HG02870 (cell line): ENCODE data around the gene THEMIS.
"Not testable (repeated sequence)": the region's sequence is repeated elsewhere in the genome, so short reads cannot be mapped to it uniquely, and the experiment has no call there.

Source experiments
- ATAC-seq: cut with Tn5 transposase; IDR thresholded peaks from one replicate; pipeline ENCODE4 v1.9.1; 2021; ENCODE audit warnings: mild to moderate bottlenecking, moderate library complexity; ENCODE audit not compliant: unreplicated experiment

Gene THEMIS

GRCh38 chr6:127738423-127738822 is 162.4 kb downstream of the THEMIS start:
- ATAC-seq: no peak

- no peak for ATAC-seq
Measured at GRCh38 chr6:127737768-127738167, 163.1 kb downstream of the THEMIS start.

GRCh38 chr6:127737009-127737486 is 163.8 kb downstream of the THEMIS start:
- ATAC-seq: peak; percentile 89

GRCh38 chr6:127732927-127733326 is 167.9 kb downstream of the THEMIS start:
- ATAC-seq: no peak

GRCh38 chr6:127727260-127727953 is 173.5 kb downstream of the THEMIS start:
- ATAC-seq: no peak

- no peak for ATAC-seq
Measured at GRCh38 chr6:127725821-127726220, 175.0 kb downstream of the THEMIS start.

GRCh38 chr6:127718694-127719093 is 182.2 kb downstream of the THEMIS start:
- no peak for ATAC-seq

GRCh38 chr6:127717384-127717783 is 183.5 kb downstream of the THEMIS start:
- no peak for ATAC-seq

- ATAC-seq: no peak
Measured at GRCh38 chr6:127716465-127716864, 184.4 kb downstream of the THEMIS start.

GRCh38 chr6:127710668-127711067 is 190.2 kb downstream of the THEMIS start:
- no peak for ATAC-seq

- ATAC-seq: no peak
Measured at GRCh38 chr6:127706216-127706615, 194.6 kb downstream of the THEMIS start.

GRCh38 chr6:127695108-127695507 is 205.8 kb downstream of the THEMIS start:
- no peak for ATAC-seq

GRCh38 chr6:127691146-127691545 is 209.7 kb downstream of the THEMIS start:
- no peak for ATAC-seq

- no peak for ATAC-seq
Measured at GRCh38 chr6:127690588-127690987, 210.3 kb downstream of the THEMIS start.

- no peak for ATAC-seq
Measured at GRCh38 chr6:127690092-127690491, 210.8 kb downstream of the THEMIS start.

GRCh38 chr6:127687490-127687889 is 213.4 kb downstream of the THEMIS start:
- not testable (repeated sequence) for ATAC-seq

- no peak for ATAC-seq
Measured at GRCh38 chr6:127686084-127686483, 214.8 kb downstream of the THEMIS start.

- ATAC-seq: no peak
Measured at GRCh38 chr6:127684501-127684900, 216.4 kb downstream of the THEMIS start.
